Subcutaneous adipose tissue (tissue), 4 donors: ENCODE data around the gene HTR2A. TPM values are rescaled to one million over a fixed set of nuclear protein-coding genes. Genes with fewer than 3 reads are reported as not detected.

Experiments
- CTCF ChIP-seq: fragments of 450-650 bp; IDR thresholded peaks from one replicate; pipeline ENCODE4 v1.5.1; 2016; ENCODE audit warnings: low read depth, mild to moderate bottlenecking, control low read depth, antibody characterized with exemption, moderate library complexity
- total RNA-seq, 4 donors: library from RNA; depleted of rRNA; stranded (reverse); fragments of >200 nt; gene quantifications; one replicate each; pipeline ENCODE4 v1.1.0, GENCODE V29; 2016

HTR2A gene
- total RNA-seq, 4 donors from 2014 or later = 0.16 to 2.4 (median 0.66) TPM; not detected in 1

DNA sequence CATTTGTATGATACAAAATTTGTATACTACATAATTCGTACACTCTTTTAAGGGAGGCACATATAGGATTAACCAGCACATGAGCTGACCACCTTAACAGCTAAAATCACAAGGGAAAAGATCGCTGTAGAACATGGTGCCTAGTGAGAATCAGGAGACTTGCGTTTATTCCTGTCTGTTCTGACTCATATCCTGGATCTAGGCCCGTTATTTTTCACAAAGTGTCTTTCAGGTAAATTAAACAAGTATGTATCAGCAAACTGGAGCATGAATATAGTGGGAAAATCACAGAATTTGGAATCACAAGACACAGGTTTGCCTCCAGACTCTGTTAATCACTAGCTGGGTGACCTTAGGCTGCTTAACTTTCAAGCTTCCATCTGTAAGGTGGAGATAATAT is 52.4 kb downstream of the HTR2A start:
- TF ChIP-seq CTCF = no peak

DNA sequence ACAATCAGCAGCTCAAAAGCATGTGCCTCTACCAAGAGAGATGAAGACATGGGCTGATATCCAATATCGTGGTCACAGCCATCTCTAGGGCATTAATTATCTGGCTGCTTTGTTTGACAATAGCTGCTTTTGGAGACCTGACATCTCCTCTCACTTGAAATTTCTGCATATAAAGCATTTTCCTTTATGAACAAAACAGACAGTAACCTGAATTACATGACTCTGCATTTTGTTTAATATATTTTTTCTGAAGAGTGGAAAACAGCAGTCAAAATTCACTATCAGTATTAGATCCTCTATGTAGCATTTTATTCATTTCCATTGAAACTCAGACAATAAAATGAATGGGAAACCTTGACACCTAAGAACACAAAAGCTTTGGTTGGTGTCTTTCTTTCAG is 57.5 kb downstream of the HTR2A start:
- no peak for TF ChIP-seq CTCF

GRCh38 chr13:46834657-46835056 is 62.2 kb downstream of the HTR2A start:
- TF ChIP-seq CTCF = no peak

- TF ChIP-seq CTCF = no peak
Observed at GRCh38 chr13:46831588-46832194, 65.2 kb downstream of the HTR2A start.

- TF ChIP-seq CTCF = no peak
Observed at GRCh38 chr13:46830405-46831005, 66.3 kb downstream of the HTR2A start.

DNA sequence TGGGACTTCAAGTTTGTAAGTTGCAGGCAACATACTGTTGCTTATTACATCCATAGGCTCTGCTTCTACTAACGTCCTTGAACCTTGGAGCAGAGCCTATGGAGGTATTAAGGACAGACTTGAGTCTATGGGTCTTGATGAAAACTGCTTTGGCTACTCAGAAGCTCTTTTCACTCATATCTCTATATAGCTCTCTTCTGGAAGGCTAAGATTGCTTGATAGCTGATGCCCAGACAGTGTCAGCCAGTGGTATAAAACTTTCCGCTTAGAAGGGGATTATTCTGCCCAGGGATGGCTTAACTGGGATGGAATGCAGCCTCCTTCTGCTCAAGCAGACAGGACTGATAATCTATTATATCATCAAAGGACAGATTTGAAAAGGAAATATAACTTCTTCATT is 74.3 kb downstream of the HTR2A start:
- no peak for TF ChIP-seq CTCF

- TF ChIP-seq CTCF = no peak
Observed at GRCh38 chr13:46817838-46818476, 78.9 kb downstream of the HTR2A start.
